ENCODE measurements around the gene C1orf56. TPM values are rescaled to one million over a fixed set of nuclear protein-coding genes. Genes with fewer than 3 reads are reported as not detected.

C1orf56 gene
- total RNA-seq, 1 experiment from 2014 or later: 4.8 TPM

DNA sequence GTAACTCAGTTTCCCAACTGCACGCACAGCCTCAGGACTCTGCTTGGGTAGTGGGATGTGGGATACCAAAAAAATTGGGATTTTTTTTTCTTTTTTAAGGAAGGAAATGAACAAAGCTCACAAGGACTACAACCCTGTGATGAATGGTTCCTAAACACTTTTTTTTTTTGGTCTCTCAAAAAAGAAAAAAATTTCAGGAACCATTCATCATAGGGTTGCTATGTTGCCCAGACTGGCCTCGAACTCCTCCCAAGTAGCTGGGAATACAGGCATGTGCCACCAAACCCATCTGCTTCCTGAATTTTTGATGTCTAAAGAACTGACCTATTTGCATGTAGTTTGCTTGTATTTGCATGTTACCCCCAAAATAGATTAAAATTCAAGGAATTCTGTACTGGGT lies 47.6 kb upstream of the C1orf56 start:
- Mint-ChIP-seq H3K27ac (ENCODE audit: unreplicated experiment) (no peak overlapping the region), H3K4me3 (ENCODE audit: unreplicated experiment) (no peak overlapping the region), H3K4me1 (ENCODE audit: low read depth, unreplicated experiment) (peaks cover 21% of the 10 kb centered on the region), H3K9me3 (ENCODE audit: unreplicated experiment) (no peaks in the 10 kb centered on the region), H3K27me3 (ENCODE audit: insufficient read depth, unreplicated experiment) (no peaks in the 10 kb centered on the region), H3K36me3 (ENCODE audit: insufficient read depth, unreplicated experiment) (peaks cover 19% of the 10 kb centered on the region)
- Histone ChIP-seq H3K36me3 (ENCODE audit: control insufficient read depth, insufficient read depth, low read length) (peaks cover 2% of the 10 kb centered on the region), H3K4me1 (peaks cover 12% of the 10 kb centered on the region; the same call in 1 of the 2 replicates), H3K4me3 (ENCODE audit: low read depth, low read length) (no peak overlapping the region), H3K9me3 (no peaks in the 10 kb centered on the region), H3K27me3 (replicated peaks; ENCODE audit: control insufficient read depth, insufficient read depth, low read length) (no peaks in the 10 kb centered on the region)
- DNase-seq: no peak
- TF ChIP-seq, protein P1, sequence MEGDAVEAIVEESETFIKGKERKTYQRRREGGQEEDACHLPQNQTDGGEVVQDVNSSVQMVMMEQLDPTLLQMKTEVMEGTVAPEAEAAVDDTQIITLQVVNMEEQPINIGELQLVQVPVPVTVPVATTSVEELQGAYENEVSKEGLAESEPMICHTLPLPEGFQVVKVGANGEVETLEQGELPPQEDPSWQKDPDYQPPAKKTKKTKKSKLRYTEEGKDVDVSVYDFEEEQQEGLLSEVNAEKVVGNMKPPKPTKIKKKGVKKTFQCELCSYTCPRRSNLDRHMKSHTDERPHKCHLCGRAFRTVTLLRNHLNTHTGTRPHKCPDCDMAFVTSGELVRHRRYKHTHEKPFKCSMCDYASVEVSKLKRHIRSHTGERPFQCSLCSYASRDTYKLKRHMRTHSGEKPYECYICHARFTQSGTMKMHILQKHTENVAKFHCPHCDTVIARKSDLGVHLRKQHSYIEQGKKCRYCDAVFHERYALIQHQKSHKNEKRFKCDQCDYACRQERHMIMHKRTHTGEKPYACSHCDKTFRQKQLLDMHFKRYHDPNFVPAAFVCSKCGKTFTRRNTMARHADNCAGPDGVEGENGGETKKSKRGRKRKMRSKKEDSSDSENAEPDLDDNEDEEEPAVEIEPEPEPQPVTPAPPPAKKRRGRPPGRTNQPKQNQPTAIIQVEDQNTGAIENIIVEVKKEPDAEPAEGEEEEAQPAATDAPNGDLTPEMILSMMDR (IDR thresholded peaks at IDR 0.05; ENCODE audit: insufficient read depth in 1 of 2, low read depth in 1 of 2, low read length in 1 of 2, severe bottlenecking in 1 of 2, unreplicated experiment in 1 of 2): no peak
- no TSS peak for BruUV-seq (replicated peaks)
- ChIA-PET CTCF (interaction anchor here (1.5 kb wide), 1 partner anchor 18 kb away, joined by 4 read pairs; no protein-coding TSS in a partner anchor), POLR2A (interaction anchor here (1.1 kb wide), 1 partner anchor 18 kb away, joined by 5 read pairs; the partner anchor contains the start of gene ANXA9)
- intact Hi-C loops (cut with micrococcal nuclease; ENCODE audit: unreplicated experiment): loop anchor here (10.0 kb wide), 1 partner anchor 435 kb away; no protein-coding TSS in a partner anchor

DNA sequence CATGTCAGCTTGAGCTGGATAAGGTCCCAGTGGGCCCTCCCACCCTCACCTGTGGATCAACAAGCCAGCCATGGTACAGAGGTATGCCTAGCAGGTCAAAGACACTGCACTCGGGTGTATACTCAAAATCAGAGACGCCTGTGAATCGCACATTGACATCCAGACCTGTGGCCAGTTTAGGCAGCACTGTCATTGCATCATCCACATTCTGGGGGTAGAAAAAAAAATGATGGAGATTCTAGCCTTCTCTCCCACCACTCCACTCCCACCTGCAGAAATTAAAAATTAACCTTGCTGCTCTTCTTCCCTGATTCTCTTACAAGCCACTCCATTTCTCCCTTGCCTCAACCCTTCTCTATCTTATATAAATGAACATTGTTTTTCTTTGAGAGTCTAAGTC lies 47.1 kb upstream of the C1orf56 start:
- Mint-ChIP-seq H3K4me1 (ENCODE audit: low read depth, unreplicated experiment) (peaks cover 21% of the 10 kb centered on the region), H3K27ac (ENCODE audit: unreplicated experiment) (no peak overlapping the region), H3K27me3 (ENCODE audit: insufficient read depth, unreplicated experiment) (no peaks in the 10 kb centered on the region), H3K4me3 (ENCODE audit: unreplicated experiment) (no peak overlapping the region), H3K36me3 (ENCODE audit: insufficient read depth, unreplicated experiment) (peaks cover 19% of the 10 kb centered on the region), H3K9me3 (ENCODE audit: unreplicated experiment) (no peaks in the 10 kb centered on the region)
- DNase-seq: no peak
- H3K4me1 ChIP-seq: peaks cover 10% of the 10 kb centered on the region; the same call in 1 of the 2 replicates
- ChIA-PET POLR2A (no interaction called here), CTCF (no interaction called here)
- TF ChIP-seq, protein P1 (IDR thresholded peaks at IDR 0.05; ENCODE audit: insufficient read depth in 1 of 2, low read depth in 1 of 2, low read length in 1 of 2, severe bottlenecking in 1 of 2, unreplicated experiment in 1 of 2): no peak
- H3K4me3 ChIP-seq (ENCODE audit: low read depth, low read length): no peak overlapping the region
- H3K9me3 ChIP-seq: no peaks in the 10 kb centered on the region
- no peaks in the 10 kb centered on the region for H3K27me3 ChIP-seq (replicated peaks; ENCODE audit: control insufficient read depth, insufficient read depth, low read length)
- H3K36me3 ChIP-seq (ENCODE audit: control insufficient read depth, insufficient read depth, low read length): peaks cover 2% of the 10 kb centered on the region
- intact Hi-C loops (cut with micrococcal nuclease; ENCODE audit: unreplicated experiment): loop anchor here (10.0 kb wide), 1 partner anchor 436 kb away; no protein-coding TSS in a partner anchor
- BruUV-seq (replicated peaks): no TSS peak

- Histone ChIP-seq H3K4me3 (ENCODE audit: low read depth, low read length) (no peak overlapping the region), H3K36me3 (ENCODE audit: control insufficient read depth, insufficient read depth, low read length) (peaks cover 2% of the 10 kb centered on the region), H3K9me3 (no peaks in the 10 kb centered on the region), H3K4me1 (peaks cover 9% of the 10 kb centered on the region; the same call in 1 of the 2 replicates), H3K27me3 (replicated peaks; ENCODE audit: control insufficient read depth, insufficient read depth, low read length) (no peaks in the 10 kb centered on the region)
- intact Hi-C loops (cut with micrococcal nuclease; ENCODE audit: unreplicated experiment): loop anchor here (10.0 kb wide), 1 partner anchor 437 kb away; no protein-coding TSS in a partner anchor
- no peak for DNase-seq
- TF ChIP-seq, protein P1 (IDR thresholded peaks at IDR 0.05; ENCODE audit: insufficient read depth in 1 of 2, low read depth in 1 of 2, low read length in 1 of 2, severe bottlenecking in 1 of 2, unreplicated experiment in 1 of 2): no peak
- no peaks in the 10 kb centered on the region for H3K9me3 Mint-ChIP-seq (ENCODE audit: unreplicated experiment)
- ChIA-PET CTCF (interaction anchor here (0.7 kb wide), 1 partner anchor 23 kb away, joined by 3 read pairs; no protein-coding TSS in a partner anchor), POLR2A (interaction anchor here (0.6 kb wide), 1 partner anchor 45 kb away, joined by 3 read pairs; no protein-coding TSS in a partner anchor)
- H3K27me3 Mint-ChIP-seq (ENCODE audit: insufficient read depth, unreplicated experiment): no peaks in the 10 kb centered on the region
- H3K4me3 Mint-ChIP-seq (ENCODE audit: unreplicated experiment): no peak overlapping the region
- no TSS peak for BruUV-seq (replicated peaks)
- peaks cover 11% of the 10 kb centered on the region for H3K36me3 Mint-ChIP-seq (ENCODE audit: insufficient read depth, unreplicated experiment)
- H3K27ac Mint-ChIP-seq (ENCODE audit: unreplicated experiment): no peak overlapping the region
- peaks cover 21% of the 10 kb centered on the region for H3K4me1 Mint-ChIP-seq (ENCODE audit: low read depth, unreplicated experiment)
Observed at GRCh38 chr1:151001602-151002001, 45.9 kb upstream of the C1orf56 start.

All from Caco-2 (cell line).